Muscle of leg (tissue), 11 donors: ENCODE results near the gene SENP8. TPM values are rescaled to one million over a fixed set of nuclear protein-coding genes. Genes with fewer than 3 reads are reported as not detected.

Source experiments
- DNase-seq: peaks from one replicate; pipeline ENCODE4 v3.0.0; 2013
- H3K27ac ChIP-seq: one replicate; pipeline ENCODE4 v1.5.1; 2013; ENCODE audit warnings: mild to moderate bottlenecking, low read length, control low read depth
- H3K27me3 ChIP-seq: one replicate; pipeline ENCODE4 v1.6.1; 2013; ENCODE audit warnings: low read length; ENCODE audit not compliant: control insufficient read depth, insufficient read depth
- H3K36me3 ChIP-seq: one replicate; pipeline ENCODE4 v1.6.1; 2013; ENCODE audit warnings: low read length; ENCODE audit not compliant: control insufficient read depth, insufficient read depth
- H3K4me1 ChIP-seq: one replicate; pipeline ENCODE4 v1.6.1; 2013; ENCODE audit warnings: low read length; ENCODE audit not compliant: control insufficient read depth, insufficient read depth
- H3K4me3 ChIP-seq: one replicate; pipeline ENCODE4 v1.5.1; 2013; ENCODE audit warnings: low read length, control low read depth
- H3K9me3 ChIP-seq: replicated peaks from 2 replicates; pipeline ENCODE4 v1.6.1; 2013; ENCODE audit warnings: low read depth, low read length; ENCODE audit not compliant: control insufficient read depth
- WGBS: methylation state at CpG from one replicate; pipeline ENCODE4 v1.1.5; 2013; ENCODE audit warnings: missing lambda C conversion rate; ENCODE audit not compliant: insufficient coverage; 5-methylcytosine and 5-hydroxymethylcytosine counted together
- polyA plus RNA-seq, 8 donors: library from polyadenylated mRNA; unstranded; fragments of 120-200 nt; gene quantifications; one replicate each; pipeline versions ENCODE4 v1.2.1 to v1.2.3, GENCODE V29; 2013; ENCODE audit warnings: inconsistent platforms in 1 of 8, low replicate concordance in 1 of 8; ENCODE audit not compliant: insufficient read length in 8 of 8, insufficient read depth in 1 of 8
- total RNA-seq: library from RNA; stranded (reverse); fragments of 120-200 nt; gene quantifications from one replicate; pipeline ENCODE4 v1.2.4, GENCODE V29; 2013

SENP8 gene
- total and polyA plus RNA-seq, 9 donors, result 3.3 to 5.9 (median 4.4) TPM

DNA sequence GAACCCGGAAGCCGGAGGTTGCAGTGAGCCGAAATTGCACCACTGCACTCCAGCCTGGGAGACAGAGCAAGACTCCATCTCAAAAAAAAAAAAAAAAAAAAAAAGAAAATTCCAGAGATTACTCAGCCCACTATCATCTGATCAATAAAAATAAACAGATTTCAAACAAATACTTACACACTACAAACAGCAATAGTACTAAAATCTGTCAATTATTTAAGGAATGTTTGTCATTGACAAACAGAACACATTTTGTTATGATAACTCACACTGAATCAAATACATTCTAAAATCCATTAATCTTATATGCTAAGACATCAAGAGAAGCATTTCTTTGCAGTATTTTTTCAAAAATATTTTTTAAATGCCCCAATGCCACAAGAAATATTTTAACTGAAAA, 7.8 kb upstream of the SENP8 start:
- Histone ChIP-seq H3K4me1 (peaks cover 14% of the 10 kb centered on the region), H3K36me3 (no peaks in the 10 kb centered on the region), H3K27ac (no peak overlapping the region), H3K4me3 (no peak overlapping the region), H3K27me3 (no peaks in the 10 kb centered on the region), H3K9me3 (no peaks in the 10 kb centered on the region)
- no CpG with 5 or more reads among the region's 3 CpGs for WGBS
- DNase-seq, result no peak

DNA sequence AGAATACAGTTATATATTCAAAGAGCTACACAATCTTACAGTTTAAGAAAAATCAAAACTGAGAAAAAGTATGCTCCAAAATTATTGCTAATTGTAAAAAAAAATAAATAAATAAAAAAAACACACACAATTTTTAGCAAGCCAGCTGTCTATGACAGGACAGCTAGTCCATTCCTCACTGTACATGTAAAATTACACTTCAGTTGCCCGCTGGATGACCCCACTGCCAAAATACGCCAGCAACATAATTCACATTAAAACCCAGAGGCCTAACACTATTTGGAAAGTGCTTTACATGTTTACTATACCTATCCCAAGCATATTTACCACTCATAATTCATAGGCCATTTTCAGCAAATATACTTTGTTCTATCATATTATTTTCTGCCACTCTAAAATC, 6.1 kb upstream of the SENP8 start:
- H3K36me3 ChIP-seq, result no peaks in the 10 kb centered on the region
- H3K27me3 ChIP-seq, result no peaks in the 10 kb centered on the region
- no peaks in the 10 kb centered on the region for H3K9me3 ChIP-seq
- DNase-seq, result peak; percentile 86
- peak overlapping the region; percentile 81 for H3K27ac ChIP-seq
- H3K4me1 ChIP-seq, result peaks cover 13% of the 10 kb centered on the region
- H3K4me3 ChIP-seq, result no peak overlapping the region
- no CpG with 5 or more reads among the region's 2 CpGs for WGBS

DNA sequence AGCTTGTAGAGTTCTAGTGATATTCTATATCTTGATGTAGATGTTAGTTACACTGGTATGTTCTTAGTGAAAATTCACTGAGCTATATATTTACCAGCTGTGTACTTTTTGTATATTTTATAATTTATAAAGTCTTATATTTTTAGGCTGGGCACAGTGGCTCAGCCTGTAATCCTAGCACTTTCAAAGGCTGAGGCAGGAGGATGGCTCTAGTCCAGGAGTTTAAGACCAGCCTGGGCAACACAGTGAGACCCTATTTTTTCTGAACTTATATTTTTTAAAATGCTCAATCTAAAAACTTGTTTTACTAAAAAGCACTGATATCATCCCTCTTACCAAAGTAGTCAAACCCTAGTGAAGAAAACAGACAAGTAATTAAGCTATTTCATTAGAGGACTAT, 5.4 kb upstream of the SENP8 start:
- Histone ChIP-seq H3K4me3 (no peak overlapping the region), H3K4me1 (peaks cover 11% of the 10 kb centered on the region), H3K27ac (peak overlapping the region; percentile 81), H3K27me3 (no peaks in the 10 kb centered on the region), H3K9me3 (no peaks in the 10 kb centered on the region), H3K36me3 (no peaks in the 10 kb centered on the region)
- no peak for DNase-seq

DNA sequence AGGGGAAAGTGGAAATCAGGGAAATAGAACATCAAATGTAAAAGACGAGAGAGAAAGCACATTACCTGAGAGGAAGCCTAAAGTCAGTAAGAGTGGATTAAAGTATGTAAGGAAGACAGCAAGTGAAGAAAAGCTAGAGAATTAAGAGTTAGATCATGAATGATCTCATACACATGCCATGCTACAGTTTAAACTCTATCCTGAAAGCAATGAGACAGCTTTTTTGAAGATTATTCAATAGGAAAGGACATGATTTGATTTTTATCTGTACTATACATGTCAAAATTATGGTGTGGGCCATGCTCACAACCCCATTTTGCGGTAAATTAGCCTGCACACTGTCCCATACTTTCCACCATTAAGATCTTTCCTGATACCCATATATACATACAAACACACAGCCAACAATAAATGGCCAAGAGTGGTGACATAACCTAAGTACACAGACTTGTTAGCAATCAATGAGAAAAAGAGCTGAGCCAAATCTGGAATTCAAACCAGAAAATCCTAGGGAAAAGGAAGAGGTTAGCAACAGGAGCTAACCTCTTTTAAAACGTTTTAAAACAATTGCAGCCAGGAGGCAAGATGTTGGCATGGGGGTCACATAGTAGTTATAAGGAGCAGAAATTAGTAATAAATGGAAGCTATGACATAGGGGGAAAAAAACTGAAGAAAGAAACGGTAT, 4.7 kb upstream of the SENP8 start:
- Histone ChIP-seq H3K9me3 (no peaks in the 10 kb centered on the region), H3K27ac (peak overlapping the region; percentile 81), H3K36me3 (no peaks in the 10 kb centered on the region), H3K4me1 (peaks cover 11% of the 10 kb centered on the region), H3K4me3 (no peak overlapping the region), H3K27me3 (no peaks in the 10 kb centered on the region)
- DNase-seq, result no peak
- 56% methylated on average over 3 of the region's 4 CpGs for WGBS

DNA sequence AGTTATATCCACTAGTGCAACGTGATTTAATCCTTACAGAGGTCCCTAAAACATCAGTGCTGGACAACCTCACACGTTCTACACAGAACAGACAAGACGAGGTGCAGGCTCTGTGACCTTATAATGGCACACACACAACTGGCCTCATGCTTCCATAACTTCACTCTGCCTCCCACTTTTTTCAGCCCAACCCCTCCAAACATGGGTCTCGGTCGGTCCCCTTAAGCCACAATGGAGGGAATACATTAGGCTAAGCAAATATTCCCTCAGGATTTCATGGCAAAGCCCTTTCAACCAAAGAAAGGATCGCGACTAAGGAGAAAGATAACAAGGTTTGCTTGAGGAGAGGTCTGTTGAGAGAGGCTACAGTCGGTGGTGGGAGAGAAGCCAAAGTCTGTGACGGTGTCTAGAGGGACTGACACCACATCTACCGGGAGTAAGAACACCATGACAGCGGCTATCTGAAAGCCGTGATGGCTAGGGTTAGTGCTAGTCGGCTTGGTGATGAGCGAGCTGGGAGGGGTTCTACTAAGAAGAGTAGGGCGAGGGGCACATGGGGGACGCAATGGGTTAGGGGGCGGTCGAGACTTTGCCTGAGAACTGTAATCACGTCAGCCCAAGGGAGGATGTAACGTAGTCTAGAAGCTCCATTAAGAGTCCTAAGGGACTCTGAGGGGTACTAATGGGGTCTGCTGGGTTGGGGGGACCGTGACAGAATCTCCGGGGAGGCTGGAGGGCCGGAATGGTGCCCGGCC, 1.3 kb upstream of the SENP8 start:
- WGBS, result under 1% methylated on average over 21 of the region's 24 CpGs
- peak; percentile 65 for DNase-seq
- no peaks in the 10 kb centered on the region for H3K9me3 ChIP-seq
- H3K36me3 ChIP-seq, result no peaks in the 10 kb centered on the region
- peaks cover 8% of the 10 kb centered on the region for H3K4me1 ChIP-seq
- H3K27ac ChIP-seq, result peak overlapping the region; percentile 94
- H3K4me3 ChIP-seq, result peak overlapping the region; percentile 79
- no peaks in the 10 kb centered on the region for H3K27me3 ChIP-seq

DNA sequence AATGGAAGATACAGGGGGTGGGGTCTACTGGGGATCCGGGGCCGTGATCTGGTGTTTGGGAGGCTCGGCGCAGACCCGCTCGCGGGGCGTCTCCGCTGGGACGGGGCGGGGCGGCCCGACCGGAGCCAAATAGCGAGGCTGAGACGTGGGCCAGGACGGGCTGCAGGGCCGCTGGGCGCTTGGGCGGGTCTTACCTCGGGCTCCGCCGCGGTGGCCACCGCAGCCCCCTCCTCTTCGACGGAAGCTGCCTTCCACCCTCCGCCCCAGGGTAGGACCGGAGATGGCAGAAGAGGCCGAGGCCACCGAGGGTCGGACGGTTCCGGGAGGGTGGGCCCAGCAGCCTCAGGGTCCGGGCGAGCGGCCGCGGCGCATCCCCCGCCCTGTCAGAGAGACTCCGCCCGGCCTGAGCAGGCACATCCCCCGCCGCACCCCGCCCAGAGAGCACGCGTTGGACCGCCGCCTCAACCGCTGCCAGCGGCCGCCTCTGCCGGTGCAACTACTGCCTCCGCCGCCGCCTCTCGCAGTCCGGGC, 652 bp upstream of the SENP8 start:
- DNase-seq, result peak; percentile 84
- H3K36me3 ChIP-seq, result no peaks in the 10 kb centered on the region
- WGBS, result under 1% methylated on average over 59 of the region's 59 CpGs
- H3K4me3 ChIP-seq, result peak overlapping the region; percentile 79
- H3K27ac ChIP-seq, result peak overlapping the region; percentile 94
- H3K27me3 ChIP-seq, result no peaks in the 10 kb centered on the region
- H3K9me3 ChIP-seq, result no peaks in the 10 kb centered on the region
- peaks cover 8% of the 10 kb centered on the region for H3K4me1 ChIP-seq

DNA sequence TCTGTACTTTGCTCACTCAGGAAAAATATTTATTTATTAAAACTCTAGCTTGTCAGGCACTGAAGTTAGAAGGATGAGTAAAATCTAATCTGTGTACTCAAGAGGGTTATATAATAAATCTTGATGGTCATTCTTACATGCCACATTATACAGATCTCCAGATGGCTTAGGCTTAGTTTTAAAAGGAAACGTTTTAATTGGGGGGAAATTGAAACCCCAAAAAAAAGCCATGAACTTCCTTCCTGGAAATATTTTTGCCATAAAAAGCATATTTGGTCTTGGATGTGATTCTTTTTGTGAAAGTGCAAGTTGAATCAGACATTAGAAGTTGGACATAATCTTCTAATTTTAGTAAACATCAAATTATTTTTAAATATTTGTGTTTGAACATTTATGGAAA, 6.0 kb downstream of the SENP8 start:
- no peaks in the 10 kb centered on the region for H3K36me3 ChIP-seq
- no peaks in the 10 kb centered on the region for H3K4me1 ChIP-seq
- DNase-seq, result no peak
- no peaks in the 10 kb centered on the region for H3K27me3 ChIP-seq
- WGBS, result no CpG with 5 or more reads among the region's 1 CpG
- no peak overlapping the region for H3K4me3 ChIP-seq
- no peaks in the 10 kb centered on the region for H3K9me3 ChIP-seq
- H3K27ac ChIP-seq, result no peak overlapping the region

DNA sequence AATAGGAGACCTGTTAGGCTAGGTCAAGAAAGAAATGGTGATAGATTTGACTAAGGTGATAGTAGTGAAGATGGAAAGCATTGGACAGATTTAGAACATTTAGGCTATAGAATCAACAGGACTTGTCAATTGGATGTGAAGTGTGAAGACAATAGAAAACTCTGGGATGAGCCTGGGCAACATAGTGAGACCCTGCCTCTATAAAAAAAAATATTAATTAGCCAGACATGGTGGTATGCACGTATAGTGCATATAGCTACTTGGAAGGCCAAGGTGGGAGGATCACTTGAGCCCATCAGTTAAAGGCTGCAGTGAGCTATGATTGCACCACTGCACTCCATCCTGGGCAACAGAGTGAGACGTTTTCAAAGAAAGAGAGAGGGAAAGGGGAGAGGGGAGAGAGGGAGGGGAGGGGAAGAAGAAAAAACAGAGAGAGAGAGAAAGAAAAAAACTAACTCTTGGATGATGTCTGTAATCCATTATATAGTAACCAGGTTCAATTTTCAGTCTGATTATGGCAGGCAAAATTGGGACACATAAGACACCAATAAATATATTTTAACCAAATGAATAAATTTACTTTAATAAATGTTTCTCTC, 9.6 kb downstream of the SENP8 start:
- H3K36me3 ChIP-seq, result no peaks in the 10 kb centered on the region
- no CpG with 5 or more reads among the region's 2 CpGs for WGBS
- no peak for DNase-seq

DNA sequence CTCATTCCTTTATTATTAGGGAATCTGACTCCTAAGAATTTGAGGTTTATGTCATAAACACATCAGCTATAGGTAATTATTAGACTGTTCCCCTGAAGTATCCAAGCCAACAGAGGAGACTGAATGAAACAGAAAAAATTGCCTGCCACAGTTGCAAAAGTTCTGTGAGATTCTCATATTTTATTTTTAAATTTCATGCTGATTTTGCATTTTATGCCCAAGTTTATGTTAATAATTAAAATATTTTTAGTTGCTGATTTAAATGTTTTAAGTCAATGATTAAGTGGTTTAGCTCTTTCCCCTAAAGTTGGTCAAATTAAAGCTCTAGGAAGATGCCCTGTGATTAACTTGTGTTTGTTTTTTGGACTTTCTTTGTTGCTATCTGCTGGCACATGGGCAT, 10.2 kb downstream of the SENP8 start:
- Histone ChIP-seq H3K4me3 (no peak overlapping the region), H3K27ac (no peak overlapping the region), H3K4me1 (no peaks in the 10 kb centered on the region), H3K36me3 (no peaks in the 10 kb centered on the region), H3K27me3 (no peaks in the 10 kb centered on the region), H3K9me3 (no peaks in the 10 kb centered on the region)
- no peak for DNase-seq

More for the DNA sequence above, 9.6 kb downstream of the SENP8 start:
- Histone ChIP-seq H3K9me3 (no peaks in the 10 kb centered on the region), H3K27ac (no peak overlapping the region), H3K4me1 (no peaks in the 10 kb centered on the region), H3K4me3 (no peak overlapping the region), H3K27me3 (no peaks in the 10 kb centered on the region)

DNA sequence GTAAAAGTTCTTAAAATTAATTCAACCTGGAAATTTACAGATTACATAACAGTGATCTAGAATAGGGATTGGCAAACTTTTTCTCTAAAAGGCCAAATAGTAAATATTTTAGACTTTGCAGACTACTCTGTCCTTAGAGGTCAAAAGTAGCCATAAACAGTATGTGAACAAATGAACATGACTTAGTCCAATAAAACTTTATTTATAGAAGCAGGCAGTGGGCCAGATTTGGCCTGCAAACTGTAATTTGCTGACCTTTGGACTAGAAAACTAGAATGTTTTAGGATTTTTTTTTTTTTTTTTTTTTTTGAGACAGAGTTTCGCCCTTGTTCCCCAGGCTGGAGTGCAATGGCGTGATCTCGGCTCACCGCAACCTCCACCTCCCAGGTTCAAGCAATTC, 12.1 kb downstream of the SENP8 start:
- WGBS, result no CpG with 5 or more reads among the region's 4 CpGs
- Histone ChIP-seq H3K36me3 (no peaks in the 10 kb centered on the region), H3K27ac (no peak overlapping the region), H3K4me1 (no peaks in the 10 kb centered on the region), H3K4me3 (no peak overlapping the region), H3K9me3 (no peaks in the 10 kb centered on the region), H3K27me3 (no peaks in the 10 kb centered on the region)
- DNase-seq, result no peak
